Peyer's patch (tissue), 4 donors: ENCODE measurements around the gene LGALS4. TPM values are rescaled to one million over a fixed set of nuclear protein-coding genes. Genes with fewer than 3 reads are reported as not detected.
"Not testable (repeated sequence)": the region's sequence is repeated elsewhere in the genome, so short reads cannot be mapped to it uniquely, and the experiment has no call there.

Experiments used
- DNase-seq, 3 donors: peaks; one replicate each; pipeline ENCODE4 v3.0.0-alpha.2; 2017 to 2019
- H3K27ac ChIP-seq, 4 donors: fragments of 200-600 bp; sonication (generic); one replicate each; pipeline ENCODE4 v1.5.1; 2016 to 2019
- H3K27me3 ChIP-seq, 2 donors: fragments of 200-600 bp; sonication (generic); one replicate each; pipeline ENCODE4 v1.5.1; 2019
- H3K36me3 ChIP-seq, 3 donors: fragments of 200-600 bp; sonication (generic); one replicate each; pipeline ENCODE4 v1.5.1; 2016 to 2019
- H3K4me1 ChIP-seq, 4 donors: fragments of 200-600 bp; sonication (generic); one replicate each; pipeline ENCODE4 v1.5.1; 2016 to 2019
- H3K4me3 ChIP-seq, 4 donors: fragments of 200-600 bp; sonication (generic); 1 replicate in 3 of 4; 2 replicates in 1 of 4; pipeline ENCODE4 v1.5.1; 2016 to 2019; ENCODE audit warnings: mild to moderate bottlenecking in 1 of 4
- H3K9me3 ChIP-seq, 4 donors: fragments of 200-600 bp; sonication (generic); one replicate each; pipeline ENCODE4 v1.5.1; 2016 to 2019; ENCODE audit warnings: mild to moderate bottlenecking in 1 of 4
- POLR2A ChIP-seq, 2 donors: fragments of 450-650 bp; IDR thresholded peaks; one replicate each; pipeline ENCODE4 v1.5.1; 2017; ENCODE audit warnings: antibody characterized with exemption in 2 of 2, mild to moderate bottlenecking in 2 of 2, moderate library complexity in 2 of 2
- total RNA-seq, 4 donors: library from RNA; depleted of rRNA; stranded (reverse); fragments of >200 nt; gene quantifications; one replicate each; pipeline ENCODE4 v1.1.0, GENCODE V29; 2016
- TF ChIP-seq, protein P1 (sequence below), 6 experiments: fragments of 450-650 bp in 4 of 6; fragments of 200-600 bp in 2 of 6; sonication (generic) in 1 of 6; IDR thresholded peaks; one replicate each; pipeline ENCODE4 v1.5.1; 2017 to 2019; ENCODE audit warnings: antibody characterized with exemption in 6 of 6, mild to moderate bottlenecking in 3 of 6, moderate library complexity in 1 of 6

Gene LGALS4, protein sequence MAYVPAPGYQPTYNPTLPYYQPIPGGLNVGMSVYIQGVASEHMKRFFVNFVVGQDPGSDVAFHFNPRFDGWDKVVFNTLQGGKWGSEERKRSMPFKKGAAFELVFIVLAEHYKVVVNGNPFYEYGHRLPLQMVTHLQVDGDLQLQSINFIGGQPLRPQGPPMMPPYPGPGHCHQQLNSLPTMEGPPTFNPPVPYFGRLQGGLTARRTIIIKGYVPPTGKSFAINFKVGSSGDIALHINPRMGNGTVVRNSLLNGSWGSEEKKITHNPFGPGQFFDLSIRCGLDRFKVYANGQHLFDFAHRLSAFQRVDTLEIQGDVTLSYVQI
- total RNA-seq: 1,000 to 10,000 TPM; 1,215 to 4,170 (median 2,579) TPM

DNA sequence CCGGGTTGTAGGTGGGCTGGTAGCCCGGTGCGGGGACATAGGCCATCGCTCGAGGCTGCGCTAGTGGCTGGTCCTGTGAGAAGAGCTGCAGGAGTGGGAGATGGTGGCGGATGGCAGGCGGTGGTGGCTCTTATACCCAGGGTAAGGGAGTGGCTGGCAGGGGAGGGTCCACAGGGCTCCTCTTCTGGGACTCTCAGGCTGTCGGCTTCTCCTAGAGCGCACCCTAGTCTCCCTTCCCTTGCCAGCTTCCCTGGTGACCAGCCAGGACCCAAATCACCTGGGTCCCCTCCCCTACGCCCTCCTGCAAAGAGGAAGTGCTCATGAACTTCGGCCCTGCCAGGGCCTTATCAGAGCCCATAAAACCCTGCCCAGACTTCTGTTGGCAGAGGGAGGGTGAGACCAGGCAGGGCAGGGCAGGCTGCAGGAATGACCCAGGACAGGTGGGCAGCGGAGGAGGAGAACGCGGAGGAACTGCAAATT, at the start of gene LGALS4:
Gene LGALS4 (minus strand): TSS at position 105 of the 480 bp plus-strand sequence. CDS start 59 bp downstream, at position 46.
- peak within 1 kb of the TSS in 3 of 4 donors; percentile 37 to 67 (median 64) for H3K4me3 ChIP-seq
- H3K9me3 ChIP-seq: no peaks in the 10 kb centered on the region
- peaks cover 0 to 17% (median 2%) of the 10 kb centered on the region in 4 donors for H3K4me1 ChIP-seq
- DNase-seq: peak in 2 of 3 donors; percentile 93
- peaks cover 0 to 22% (median 0%) of the 10 kb centered on the region in 3 donors for H3K36me3 ChIP-seq
- H3K27ac ChIP-seq: peak within 1 kb of the TSS in 3 of 4 donors; percentile 79 to 97 (median 88)
- H3K27me3 ChIP-seq: no peaks in the 10 kb centered on the region
- TF ChIP-seq POLR2A (IDR thresholded peaks at IDR 0.05): peak; percentile 97
- TF ChIP-seq, protein P1, sequence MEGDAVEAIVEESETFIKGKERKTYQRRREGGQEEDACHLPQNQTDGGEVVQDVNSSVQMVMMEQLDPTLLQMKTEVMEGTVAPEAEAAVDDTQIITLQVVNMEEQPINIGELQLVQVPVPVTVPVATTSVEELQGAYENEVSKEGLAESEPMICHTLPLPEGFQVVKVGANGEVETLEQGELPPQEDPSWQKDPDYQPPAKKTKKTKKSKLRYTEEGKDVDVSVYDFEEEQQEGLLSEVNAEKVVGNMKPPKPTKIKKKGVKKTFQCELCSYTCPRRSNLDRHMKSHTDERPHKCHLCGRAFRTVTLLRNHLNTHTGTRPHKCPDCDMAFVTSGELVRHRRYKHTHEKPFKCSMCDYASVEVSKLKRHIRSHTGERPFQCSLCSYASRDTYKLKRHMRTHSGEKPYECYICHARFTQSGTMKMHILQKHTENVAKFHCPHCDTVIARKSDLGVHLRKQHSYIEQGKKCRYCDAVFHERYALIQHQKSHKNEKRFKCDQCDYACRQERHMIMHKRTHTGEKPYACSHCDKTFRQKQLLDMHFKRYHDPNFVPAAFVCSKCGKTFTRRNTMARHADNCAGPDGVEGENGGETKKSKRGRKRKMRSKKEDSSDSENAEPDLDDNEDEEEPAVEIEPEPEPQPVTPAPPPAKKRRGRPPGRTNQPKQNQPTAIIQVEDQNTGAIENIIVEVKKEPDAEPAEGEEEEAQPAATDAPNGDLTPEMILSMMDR (IDR thresholded peaks at IDR 0.05): peak in 1 of 6 experiments; percentile 16

DNA sequence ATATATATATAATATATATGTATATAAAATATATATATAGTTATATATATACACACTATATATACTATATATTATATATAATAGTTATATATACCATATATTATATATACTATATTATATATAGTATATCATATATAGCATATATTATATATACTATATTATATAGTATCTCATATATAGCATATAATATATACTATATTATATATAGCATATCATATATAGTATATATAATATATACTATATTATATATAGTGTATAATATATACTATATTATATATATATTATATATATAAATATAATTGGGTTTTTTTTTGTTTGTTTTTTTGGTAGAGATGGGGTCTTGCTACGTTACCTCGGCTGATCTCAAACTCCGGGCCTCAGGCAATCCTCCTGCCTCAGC, 48.6 kb upstream of the LGALS4 start:
- TF ChIP-seq, protein P1 (IDR thresholded peaks at IDR 0.05): no peak
- no peak for TF ChIP-seq POLR2A (IDR thresholded peaks at IDR 0.05)
- H3K27ac ChIP-seq: no peak overlapping the region

DNA sequence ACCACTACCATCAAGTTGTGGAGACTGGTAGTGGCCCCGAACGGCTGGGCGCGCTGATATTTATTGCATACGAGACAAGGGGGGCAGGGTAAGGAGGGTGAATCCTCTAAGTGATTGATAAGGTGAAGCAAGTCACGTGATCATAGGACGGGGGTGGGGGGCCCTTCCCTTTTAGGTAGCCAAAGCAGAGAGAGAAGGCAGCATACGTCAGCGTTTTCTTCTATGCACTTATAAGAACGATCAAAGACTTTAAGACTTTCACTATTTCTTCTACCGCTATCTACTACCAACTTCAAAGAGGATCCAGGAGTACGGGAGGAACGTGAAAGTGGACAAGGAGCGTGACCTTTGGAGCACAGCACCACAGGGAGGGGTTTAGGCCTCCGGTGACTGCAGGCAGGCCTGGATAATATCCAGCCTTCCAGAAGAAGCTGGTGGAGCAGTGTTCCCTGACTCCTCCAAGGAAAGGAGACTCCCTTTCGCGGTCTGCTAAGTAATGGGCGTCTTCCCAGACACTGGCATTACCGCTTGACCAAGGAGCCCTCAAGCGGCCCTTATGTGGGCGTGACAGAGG, 47.0 kb upstream of the LGALS4 start:
- H3K27ac ChIP-seq: peak overlapping the region in 3 of 4 donors; percentile 16 to 81 (median 61)
- H3K9me3 ChIP-seq, H3K36me3 ChIP-seq, H3K4me3 ChIP-seq, H3K27me3 ChIP-seq: not testable (repeated sequence)
- peak in 2 of 3 donors; percentile 69 to 82 for DNase-seq
- TF ChIP-seq POLR2A (IDR thresholded peaks at IDR 0.05): peak in 1 of 2 donors; percentile 75
- H3K4me1 ChIP-seq: peaks cover 3 to 31% (median 13%) of the 10 kb centered on the region in 4 donors

More for the DNA sequence above, 48.6 kb upstream of the LGALS4 start:
- Histone ChIP-seq H3K4me1 (peaks cover 3 to 39% (median 18%) of the 10 kb centered on the region in 4 donors), H3K36me3 (no peaks in the 10 kb centered on the region), H3K4me3 (no peak overlapping the region), H3K9me3 (no peaks in the 10 kb centered on the region), H3K27me3 (no peaks in the 10 kb centered on the region)
- no peak for DNase-seq

DNA sequence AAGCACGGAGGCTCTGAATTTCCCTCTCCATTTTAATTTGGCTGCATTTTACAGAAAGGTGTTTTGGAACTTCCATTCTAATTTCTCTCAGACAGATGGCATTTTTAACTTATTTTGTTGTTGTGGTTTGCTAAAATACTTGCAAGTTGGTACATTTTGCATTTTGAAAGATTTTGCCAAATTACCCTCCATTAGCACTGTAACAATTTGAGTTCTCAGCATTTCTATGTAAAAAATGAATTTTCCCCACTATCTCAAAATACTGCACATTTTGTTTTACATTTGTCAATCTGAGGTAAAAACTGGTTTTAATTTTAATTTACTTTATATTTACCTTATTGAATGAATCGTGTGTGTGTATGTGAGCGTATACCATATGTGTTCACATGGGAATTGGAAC, 44.1 kb upstream of the LGALS4 start:
- no peak for TF ChIP-seq POLR2A (IDR thresholded peaks at IDR 0.05)
- TF ChIP-seq, protein P1 (IDR thresholded peaks at IDR 0.05): no peak
- H3K9me3 ChIP-seq: no peaks in the 10 kb centered on the region
- H3K27ac ChIP-seq: peak overlapping the region in 3 of 4 donors; percentile 42 to 74 (median 65)
- no peak for DNase-seq
- no peak overlapping the region for H3K4me3 ChIP-seq
- no peaks in the 10 kb centered on the region for H3K27me3 ChIP-seq
- H3K36me3 ChIP-seq: no peaks in the 10 kb centered on the region
- peaks cover 0 to 17% (median 6%) of the 10 kb centered on the region in 4 donors for H3K4me1 ChIP-seq

DNA sequence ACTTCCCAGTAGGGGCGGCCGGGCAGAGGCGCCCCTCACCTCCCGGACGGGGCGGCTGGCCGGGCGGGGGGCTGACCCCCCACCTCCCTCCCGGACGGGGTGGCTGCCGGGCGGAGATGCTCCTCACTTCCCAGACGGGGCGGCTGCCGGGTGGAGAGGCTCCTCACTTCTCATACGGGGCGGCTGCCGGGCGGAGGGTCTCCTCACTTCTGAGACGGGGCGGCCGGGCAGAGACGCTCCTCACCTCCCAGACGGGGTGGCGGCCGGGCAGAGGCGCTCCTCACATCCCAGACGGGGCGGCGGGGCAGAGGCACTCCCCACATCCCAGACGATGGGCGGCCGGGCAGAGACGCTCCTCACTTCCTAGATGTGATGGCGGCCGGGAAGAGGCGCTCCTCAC, 43.0 kb upstream of the LGALS4 start:
- not testable (repeated sequence) for H3K27me3 ChIP-seq, H3K4me3 ChIP-seq, H3K9me3 ChIP-seq, H3K27ac ChIP-seq, DNase-seq, H3K36me3 ChIP-seq
- peaks cover 0 to 21% (median 10%) of the 10 kb centered on the region in 4 donors for H3K4me1 ChIP-seq

DNA sequence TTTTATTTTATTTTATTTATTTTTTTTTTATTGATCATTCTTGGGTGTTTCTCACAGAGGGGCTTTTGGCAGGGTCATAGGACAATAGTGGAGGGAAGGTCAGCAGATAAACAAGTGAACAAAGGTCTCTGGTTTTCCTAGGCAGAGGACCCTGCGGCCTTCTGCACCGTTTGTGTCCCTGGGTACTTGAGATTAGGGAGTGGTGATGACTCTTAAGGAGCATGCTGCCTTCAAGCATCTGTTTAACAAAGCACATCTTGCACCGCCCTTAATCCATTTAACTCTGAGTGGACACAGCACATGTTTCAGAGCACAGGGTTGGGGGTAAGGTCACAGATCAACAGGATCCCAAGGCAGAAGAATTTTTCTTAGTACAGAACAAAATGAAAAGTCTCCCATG, 42.2 kb upstream of the LGALS4 start:
- not testable (repeated sequence) for H3K36me3 ChIP-seq, DNase-seq, H3K9me3 ChIP-seq, H3K4me3 ChIP-seq, H3K27ac ChIP-seq, H3K27me3 ChIP-seq
- peaks cover 0 to 21% (median 7%) of the 10 kb centered on the region in 4 donors for H3K4me1 ChIP-seq

DNA sequence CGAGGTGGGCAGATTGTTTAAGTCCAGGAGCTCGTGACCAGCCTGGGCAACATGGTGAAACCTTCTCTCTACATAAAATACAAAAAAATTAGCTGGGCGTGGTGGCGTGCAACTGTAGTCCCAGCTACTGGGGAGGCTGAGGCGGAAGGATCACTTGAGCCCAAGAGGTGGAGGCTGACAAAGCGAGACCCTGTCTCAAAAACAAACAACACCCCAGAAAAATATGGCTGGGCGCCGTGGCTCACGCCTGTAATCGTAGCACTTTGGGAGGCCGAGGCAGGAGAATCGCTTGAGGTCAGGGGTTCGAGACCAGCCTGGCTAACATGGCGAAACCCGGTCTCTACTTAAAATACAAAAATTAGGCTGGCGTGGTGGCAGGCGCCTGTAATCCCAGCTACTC, 40.5 kb upstream of the LGALS4 start:
- TF ChIP-seq, protein P1 (IDR thresholded peaks at IDR 0.05): no peak
- TF ChIP-seq POLR2A (IDR thresholded peaks at IDR 0.05): no peak
- Histone ChIP-seq H3K27me3 (no peaks in the 10 kb centered on the region), H3K9me3 (no peaks in the 10 kb centered on the region), H3K4me3 (peak overlapping the region in 1 of 4 donors; percentile 94), H3K36me3 (no peaks in the 10 kb centered on the region), H3K4me1 (peaks cover 0 to 20% (median 10%) of the 10 kb centered on the region in 4 donors), H3K27ac (peak overlapping the region; percentile 99 to 100 (median 100))
- DNase-seq: no peak
